DMS153 treated with DMSO at 0.1 percent for 48 hours (cell line): Measurements from ENCODE around the gene SLC7A14.

Source experiments
- DNase-seq: peaks from one replicate; lab custom pipeline; 2025; ENCODE audit not compliant: unreplicated experiment; lab: John Stamatoyannopoulos, UW

The SLC7A14 gene

GRCh38 chr3:170539897-170540296 lies 46.0 kb downstream of the SLC7A14 start:
- no peak for DNase-seq

- no peak for DNase-seq
Observed at GRCh38 chr3:170536712-170537111, 49.2 kb downstream of the SLC7A14 start.

GRCh38 chr3:170534227-170534626 lies 51.6 kb downstream of the SLC7A14 start:
- DNase-seq = no peak

GRCh38 chr3:170532573-170532972 lies 53.3 kb downstream of the SLC7A14 start:
- DNase-seq = no peak

- no peak for DNase-seq
Observed at GRCh38 chr3:170531657-170532335, 54.1 kb downstream of the SLC7A14 start.

GRCh38 chr3:170531054-170531453 lies 54.8 kb downstream of the SLC7A14 start:
- DNase-seq = no peak

GRCh38 chr3:170529912-170530311 lies 56.0 kb downstream of the SLC7A14 start:
- no peak for DNase-seq

GRCh38 chr3:170529346-170529745 lies 56.5 kb downstream of the SLC7A14 start:
- no peak for DNase-seq

- no peak for DNase-seq
Observed at GRCh38 chr3:170528726-170529125, 57.1 kb downstream of the SLC7A14 start.

GRCh38 chr3:170524073-170524472 lies 61.8 kb downstream of the SLC7A14 start:
- no peak for DNase-seq

GRCh38 chr3:170523248-170523647 lies 62.6 kb downstream of the SLC7A14 start:
- no peak for DNase-seq

- DNase-seq = no peak
Observed at GRCh38 chr3:170522201-170522600, 63.7 kb downstream of the SLC7A14 start.

- DNase-seq = no peak
Observed at GRCh38 chr3:170520996-170521395, 64.9 kb downstream of the SLC7A14 start.

- no peak for DNase-seq
Observed at GRCh38 chr3:170517242-170517945, 68.5 kb downstream of the SLC7A14 start.

GRCh38 chr3:170513642-170514041 lies 72.2 kb downstream of the SLC7A14 start:
- DNase-seq = no peak

- DNase-seq = no peak
Observed at GRCh38 chr3:170511371-170511770, 74.5 kb downstream of the SLC7A14 start.

- DNase-seq = no peak
Observed at GRCh38 chr3:170508839-170509238, 77.0 kb downstream of the SLC7A14 start.

GRCh38 chr3:170508291-170508690 lies 77.6 kb downstream of the SLC7A14 start:
- DNase-seq = no peak

- no peak for DNase-seq
Observed at GRCh38 chr3:170507063-170507462, 78.8 kb downstream of the SLC7A14 start.

GRCh38 chr3:170506556-170506955 lies 79.3 kb downstream of the SLC7A14 start:
- peak; percentile 30 for DNase-seq

- no peak for DNase-seq
Observed at GRCh38 chr3:170502297-170502696, 83.6 kb downstream of the SLC7A14 start.

- no peak for DNase-seq
Observed at GRCh38 chr3:170500995-170501394, 84.9 kb downstream of the SLC7A14 start.

- no peak for DNase-seq
Observed at GRCh38 chr3:170500462-170500861, 85.4 kb downstream of the SLC7A14 start.
